Measurements from ENCODE around the gene KLF3.

DNA sequence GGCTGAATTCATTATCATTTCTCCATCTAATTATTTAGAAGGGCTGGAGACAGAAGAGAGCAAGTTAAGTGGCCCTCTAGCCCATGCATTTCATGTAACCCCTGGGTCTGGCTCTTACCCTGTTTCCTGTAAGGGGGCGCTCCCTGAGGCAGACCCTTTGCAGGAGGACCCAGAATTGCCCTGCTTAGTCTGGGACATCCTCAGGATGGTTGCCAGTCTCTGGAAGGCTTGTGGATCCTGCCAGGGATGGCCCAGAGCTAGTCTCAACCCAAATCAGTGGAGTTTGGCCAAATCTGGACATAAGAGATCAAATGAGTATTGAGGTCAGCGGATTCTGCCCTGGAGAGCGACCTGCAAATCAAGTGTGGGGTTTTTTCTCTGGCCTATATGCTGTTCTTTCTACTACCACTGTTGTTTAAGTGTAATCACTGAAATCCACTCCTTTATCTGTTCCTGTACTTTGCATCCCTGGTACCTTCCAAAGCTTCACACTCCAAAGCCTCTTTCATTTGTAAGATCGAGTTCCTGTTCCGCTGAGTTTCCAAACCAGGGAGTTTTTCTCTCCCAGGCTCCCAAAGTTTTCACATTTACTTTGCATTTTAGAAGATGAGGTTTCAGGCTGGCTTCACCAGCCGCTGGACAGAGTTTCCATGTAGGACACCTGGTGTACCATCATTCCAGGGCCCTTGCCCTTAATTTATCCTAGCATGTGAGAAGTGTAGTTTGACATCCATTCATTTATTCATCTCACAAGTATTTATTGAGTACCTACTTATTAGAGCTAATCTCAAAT, 6.3 kb downstream of the KLF3 start:
- TF ChIP-seq, protein P1, sequence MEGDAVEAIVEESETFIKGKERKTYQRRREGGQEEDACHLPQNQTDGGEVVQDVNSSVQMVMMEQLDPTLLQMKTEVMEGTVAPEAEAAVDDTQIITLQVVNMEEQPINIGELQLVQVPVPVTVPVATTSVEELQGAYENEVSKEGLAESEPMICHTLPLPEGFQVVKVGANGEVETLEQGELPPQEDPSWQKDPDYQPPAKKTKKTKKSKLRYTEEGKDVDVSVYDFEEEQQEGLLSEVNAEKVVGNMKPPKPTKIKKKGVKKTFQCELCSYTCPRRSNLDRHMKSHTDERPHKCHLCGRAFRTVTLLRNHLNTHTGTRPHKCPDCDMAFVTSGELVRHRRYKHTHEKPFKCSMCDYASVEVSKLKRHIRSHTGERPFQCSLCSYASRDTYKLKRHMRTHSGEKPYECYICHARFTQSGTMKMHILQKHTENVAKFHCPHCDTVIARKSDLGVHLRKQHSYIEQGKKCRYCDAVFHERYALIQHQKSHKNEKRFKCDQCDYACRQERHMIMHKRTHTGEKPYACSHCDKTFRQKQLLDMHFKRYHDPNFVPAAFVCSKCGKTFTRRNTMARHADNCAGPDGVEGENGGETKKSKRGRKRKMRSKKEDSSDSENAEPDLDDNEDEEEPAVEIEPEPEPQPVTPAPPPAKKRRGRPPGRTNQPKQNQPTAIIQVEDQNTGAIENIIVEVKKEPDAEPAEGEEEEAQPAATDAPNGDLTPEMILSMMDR (IDR thresholded peaks at IDR 0.05), result no peak
- TF ChIP-seq POLR2A (IDR thresholded peaks at IDR 0.05; ENCODE audit: low read depth), result no peak
- no peak for TF ChIP-seq POLR2AphosphoS5 (IDR thresholded peaks at IDR 0.05)
